Posterior cingulate gyrus (tissue), 11 donors: ENCODE measurements around the gene AFAP1L2.

Experiments
- DNase-seq, 10 donors: peaks; one replicate each; pipeline versions ENCODE4 v3.0.0 to v3.0.0-alpha.2; 2020 to 2021; ENCODE audit warnings: mixed read lengths in 3 of 10
- intact Hi-C: fragments of 100-400 bp; cut with DNase I; formaldehyde crosslinking; loops from one replicate; pipeline ENCODE4 v1.15.1; 2023

Gene AFAP1L2, protein sequence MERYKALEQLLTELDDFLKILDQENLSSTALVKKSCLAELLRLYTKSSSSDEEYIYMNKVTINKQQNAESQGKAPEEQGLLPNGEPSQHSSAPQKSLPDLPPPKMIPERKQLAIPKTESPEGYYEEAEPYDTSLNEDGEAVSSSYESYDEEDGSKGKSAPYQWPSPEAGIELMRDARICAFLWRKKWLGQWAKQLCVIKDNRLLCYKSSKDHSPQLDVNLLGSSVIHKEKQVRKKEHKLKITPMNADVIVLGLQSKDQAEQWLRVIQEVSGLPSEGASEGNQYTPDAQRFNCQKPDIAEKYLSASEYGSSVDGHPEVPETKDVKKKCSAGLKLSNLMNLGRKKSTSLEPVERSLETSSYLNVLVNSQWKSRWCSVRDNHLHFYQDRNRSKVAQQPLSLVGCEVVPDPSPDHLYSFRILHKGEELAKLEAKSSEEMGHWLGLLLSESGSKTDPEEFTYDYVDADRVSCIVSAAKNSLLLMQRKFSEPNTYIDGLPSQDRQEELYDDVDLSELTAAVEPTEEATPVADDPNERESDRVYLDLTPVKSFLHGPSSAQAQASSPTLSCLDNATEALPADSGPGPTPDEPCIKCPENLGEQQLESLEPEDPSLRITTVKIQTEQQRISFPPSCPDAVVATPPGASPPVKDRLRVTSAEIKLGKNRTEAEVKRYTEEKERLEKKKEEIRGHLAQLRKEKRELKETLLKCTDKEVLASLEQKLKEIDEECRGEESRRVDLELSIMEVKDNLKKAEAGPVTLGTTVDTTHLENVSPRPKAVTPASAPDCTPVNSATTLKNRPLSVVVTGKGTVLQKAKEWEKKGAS

DNA sequence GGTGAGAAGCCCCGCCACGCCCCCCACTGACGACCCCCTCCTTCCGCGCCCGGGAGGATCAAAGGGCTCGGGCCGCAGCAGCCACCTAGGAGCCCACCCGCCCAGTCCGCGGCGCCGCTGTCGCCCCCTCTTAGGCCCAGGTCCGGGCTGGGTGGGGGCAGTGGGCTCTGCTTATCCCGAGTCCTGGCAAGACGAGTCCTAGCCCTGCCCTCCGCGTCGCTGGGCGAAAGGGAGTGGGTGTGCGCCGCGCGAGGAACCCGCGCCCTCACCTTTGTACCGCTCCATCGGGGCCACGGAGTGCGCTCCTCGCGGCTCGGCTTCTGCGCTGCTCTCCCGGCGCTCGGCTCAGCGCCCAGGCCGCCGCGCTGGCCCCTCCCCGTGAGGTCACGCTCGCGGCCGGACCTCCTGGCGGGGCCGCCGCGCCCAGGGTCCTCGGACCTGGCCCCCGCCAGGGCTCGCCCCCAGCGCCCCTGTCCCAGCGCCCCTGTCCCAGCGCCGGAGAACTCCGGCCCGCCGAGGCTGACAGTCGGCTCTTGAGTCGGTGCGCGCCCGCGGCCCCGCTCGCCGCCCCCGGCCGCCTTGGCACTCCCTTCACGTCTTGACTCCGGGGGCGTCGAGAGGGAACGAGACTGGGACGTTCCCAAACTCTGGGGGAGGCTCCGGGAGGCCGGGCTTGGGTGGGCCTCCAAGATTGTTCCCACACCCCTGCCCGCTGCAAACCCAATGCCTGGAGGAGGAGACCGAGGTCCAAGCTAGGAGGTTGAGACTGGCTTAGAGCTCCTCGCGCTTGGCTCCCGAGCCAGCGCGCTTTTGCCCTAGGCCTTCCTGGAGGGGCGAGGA lies at the start of gene AFAP1L2:
Gene AFAP1L2, minus strand, starts transcription at position 332 of the 840 bp plus-strand sequence. Its CDS starts 47 bp downstream, at position 285.
- DNase-seq = peak in 1 of 10 donors; percentile 86

DNA sequence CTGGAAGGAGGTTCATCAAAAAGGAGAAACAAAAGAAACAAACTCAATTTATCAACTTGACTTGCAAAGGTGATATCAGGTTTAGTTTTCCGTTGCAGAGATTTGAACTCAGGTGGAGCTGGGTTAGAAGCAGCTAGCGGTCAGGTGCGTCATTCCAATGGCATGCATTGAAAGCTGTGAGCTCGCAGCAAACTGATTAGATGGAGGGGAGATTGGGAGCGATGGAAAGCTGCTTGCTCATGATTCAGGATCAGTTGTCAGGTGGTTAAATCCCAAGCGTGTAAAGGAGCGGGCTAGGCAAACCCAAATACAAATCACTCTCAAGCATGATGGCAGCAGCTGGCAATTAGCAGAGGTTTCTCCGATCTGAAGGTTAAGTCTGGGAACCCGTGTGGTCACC lies 49.3 kb upstream of the AFAP1L2 start:
- no peak for DNase-seq
- intact Hi-C loops = no loop called here

More for the DNA sequence above, at the start of gene AFAP1L2:
- intact Hi-C loops = no loop called here

DNA sequence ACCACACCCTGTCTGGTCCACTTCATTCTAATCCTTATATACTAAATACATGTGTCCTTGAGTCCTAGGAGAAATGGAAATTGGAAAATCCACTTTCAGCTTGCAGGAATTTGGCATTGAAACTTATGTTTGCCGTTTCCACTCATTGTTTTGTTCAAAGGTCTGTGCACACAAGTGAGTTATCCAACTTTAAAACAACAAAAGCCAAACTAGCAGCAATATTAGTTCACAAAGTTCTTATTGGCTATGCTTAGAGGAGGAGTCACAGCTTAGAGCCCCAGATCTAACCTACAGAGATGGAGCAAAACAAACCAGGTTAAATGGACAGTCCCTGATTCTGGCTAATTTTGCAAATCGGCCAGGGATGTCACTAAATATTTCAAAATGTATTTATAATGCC lies 44.6 kb upstream of the AFAP1L2 start:
- no peak for DNase-seq
- intact Hi-C loops = no loop called here

DNA sequence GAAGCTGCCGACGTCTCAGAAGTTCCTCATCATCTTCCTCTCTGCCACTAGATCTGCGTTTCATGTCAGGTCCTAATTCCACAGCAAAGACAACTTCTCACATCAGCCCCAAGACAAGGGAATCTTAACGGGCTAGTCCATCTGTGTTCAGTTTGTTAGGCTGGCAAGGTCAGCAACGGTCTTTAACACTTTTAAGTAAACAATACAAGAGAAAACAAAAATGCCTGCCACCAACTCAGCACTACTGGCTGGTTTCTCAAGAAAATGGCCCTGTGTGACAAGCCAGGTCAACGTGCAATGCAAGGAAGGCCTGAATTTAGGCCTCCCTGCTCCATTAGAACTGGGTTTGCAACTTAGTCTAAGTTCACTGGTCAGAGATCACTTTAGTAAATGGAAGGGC lies 41.0 kb upstream of the AFAP1L2 start:
- intact Hi-C loops = no loop called here
- DNase-seq = no peak

DNA sequence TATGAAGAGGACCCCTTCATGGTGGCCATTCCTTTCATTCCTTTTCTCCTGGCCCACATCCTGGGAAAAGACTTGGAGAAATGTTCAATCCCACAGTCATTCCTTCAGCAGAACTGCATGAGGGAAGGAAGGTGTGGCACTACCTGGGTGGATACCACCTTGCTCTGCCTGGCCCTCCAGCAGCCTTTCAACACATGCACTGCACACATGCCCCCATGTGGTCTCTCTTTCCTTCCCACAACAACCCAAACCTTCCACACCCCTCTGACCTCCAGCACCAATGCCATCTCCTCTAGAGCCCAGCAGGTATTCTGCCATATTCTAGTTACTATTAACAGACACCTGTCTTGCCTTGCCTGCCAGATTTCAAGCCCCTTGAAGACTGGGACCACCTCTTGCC lies 40.5 kb upstream of the AFAP1L2 start:
- DNase-seq = no peak
- intact Hi-C loops = no loop called here

DNA sequence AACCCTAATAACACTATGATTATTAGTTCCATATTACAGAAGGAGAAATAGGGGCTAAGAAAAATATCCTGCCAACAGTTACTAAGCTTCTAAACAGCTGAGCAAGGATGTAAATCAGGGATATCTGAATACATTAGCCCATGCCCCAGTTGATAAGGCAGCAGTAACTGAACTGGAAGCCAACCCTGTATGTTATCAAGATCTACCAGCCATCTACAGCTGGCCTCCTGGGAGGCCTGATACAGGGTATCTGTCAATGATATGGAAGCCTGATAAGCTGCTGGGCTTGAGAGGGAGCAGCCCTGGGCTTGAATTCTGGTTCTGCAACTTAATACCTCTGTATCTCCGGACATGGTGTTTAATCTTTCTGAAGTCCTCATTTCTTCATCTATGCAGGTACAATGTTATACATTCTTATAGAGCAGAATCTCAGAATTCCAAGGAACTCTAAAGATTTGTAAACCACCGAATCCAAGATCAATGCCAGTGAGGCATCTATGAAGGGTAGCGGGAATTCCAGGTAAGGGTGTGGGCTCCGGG lies 37.9 kb upstream of the AFAP1L2 start:
- intact Hi-C loops = no loop called here
- no peak for DNase-seq

DNA sequence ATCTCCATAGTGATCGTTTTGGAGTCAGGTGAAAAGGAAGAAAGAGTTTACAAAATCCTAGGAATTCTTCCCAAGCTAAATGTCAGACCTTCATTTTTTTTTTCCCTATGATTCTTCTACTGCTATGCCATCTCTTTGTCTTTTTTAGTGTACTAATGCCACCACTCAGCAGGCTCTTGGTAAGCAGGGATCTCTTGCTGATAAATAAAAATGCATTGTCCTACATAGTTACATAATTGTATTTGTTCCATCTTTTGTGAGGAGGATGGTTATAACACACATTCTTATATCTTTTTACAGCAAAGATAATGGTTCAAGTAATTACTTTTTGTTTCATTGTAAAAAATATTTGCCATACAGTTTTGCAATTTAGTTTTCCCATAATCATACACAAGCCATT lies 36.8 kb upstream of the AFAP1L2 start:
- no peak for DNase-seq
- intact Hi-C loops = no loop called here

DNA sequence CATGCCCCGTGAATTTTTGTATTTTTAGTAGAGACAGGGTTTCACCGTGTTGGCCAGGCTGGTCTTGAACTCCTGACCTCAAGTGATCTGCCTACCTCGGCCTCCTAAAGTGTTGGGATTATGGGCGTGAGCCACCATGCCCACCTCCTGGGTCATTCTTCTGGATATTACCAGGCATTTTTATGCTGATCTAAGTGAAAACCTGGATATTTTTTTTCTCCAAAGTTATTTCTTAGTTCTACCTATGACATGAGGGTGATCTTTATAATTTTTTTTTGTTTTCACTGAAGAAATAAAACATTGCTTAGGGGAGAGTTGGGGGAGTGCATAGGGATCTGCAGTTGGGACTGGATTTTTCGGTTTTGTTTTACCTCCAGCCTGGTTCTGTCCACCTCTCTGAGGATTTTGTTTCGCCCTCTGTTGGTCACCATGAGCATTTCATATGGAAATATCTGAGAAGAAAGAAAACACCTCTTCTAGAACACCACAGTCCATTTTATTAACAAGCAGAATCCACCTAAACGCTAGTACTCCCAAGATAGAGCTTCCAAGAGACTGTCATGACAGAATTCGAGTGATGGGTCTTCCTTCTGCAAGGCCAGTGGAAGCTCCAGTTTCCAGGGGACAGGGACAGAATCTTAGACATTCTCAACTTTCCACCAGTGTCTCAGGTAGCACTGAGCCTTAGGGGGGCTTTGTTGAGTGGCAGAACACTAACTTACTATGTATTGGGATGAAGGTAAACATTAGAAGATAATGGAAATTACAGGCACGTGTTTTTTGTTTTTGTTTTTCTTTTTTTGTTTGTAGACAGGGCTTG lies 33.4 kb upstream of the AFAP1L2 start:
- intact Hi-C loops = loop anchor here (5.0 kb wide), 1 partner anchor 140 kb away; no protein-coding TSS in a partner anchor
- DNase-seq = no peak

DNA sequence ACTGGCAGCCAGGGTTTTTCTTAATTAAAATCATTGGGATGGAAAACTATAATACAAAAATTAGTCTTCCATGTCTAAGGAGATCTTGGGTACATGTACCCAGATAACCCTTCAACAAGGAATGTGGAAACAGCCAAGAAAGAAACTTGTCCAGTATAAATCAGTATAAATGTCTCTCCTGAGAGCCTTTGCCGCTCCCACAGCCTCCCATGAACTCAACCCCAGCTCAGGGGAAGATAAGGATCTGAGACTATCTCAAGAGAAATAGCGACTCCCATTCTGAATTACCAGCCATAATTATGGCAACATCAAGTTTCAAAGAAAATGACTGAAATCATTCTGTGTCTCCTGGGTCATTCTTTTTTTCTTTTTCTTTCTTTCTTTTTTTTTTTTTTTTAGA lies 32.6 kb upstream of the AFAP1L2 start:
- no peak for DNase-seq
- intact Hi-C loops = loop anchor here (5.0 kb wide), 1 partner anchor 140 kb away; no protein-coding TSS in a partner anchor

DNA sequence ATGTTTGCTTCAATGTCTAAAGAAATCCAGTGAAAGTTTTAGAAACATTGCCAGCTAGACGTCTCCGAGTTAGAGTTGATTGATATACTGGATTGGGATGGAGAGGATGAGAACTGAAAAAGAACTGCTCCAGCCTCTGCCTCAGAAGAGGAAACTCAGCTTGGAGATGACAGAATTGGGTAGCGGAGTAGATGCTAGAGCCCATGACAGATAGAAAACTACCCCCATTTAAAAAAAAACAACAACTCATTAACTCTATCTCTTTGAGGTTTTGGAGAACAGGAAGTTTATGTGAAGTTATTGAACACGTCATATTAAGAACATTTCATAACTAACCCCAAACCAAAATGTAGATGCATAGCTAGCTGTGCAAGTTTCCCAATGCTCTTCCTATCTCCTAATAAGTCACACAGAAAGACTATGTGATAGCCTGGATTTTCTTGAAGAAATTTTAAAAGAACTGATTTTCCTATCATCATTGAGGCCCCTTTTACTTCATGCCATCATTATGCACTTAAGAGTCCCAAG lies 28.3 kb upstream of the AFAP1L2 start:
- DNase-seq = no peak
- intact Hi-C loops = no loop called here

DNA sequence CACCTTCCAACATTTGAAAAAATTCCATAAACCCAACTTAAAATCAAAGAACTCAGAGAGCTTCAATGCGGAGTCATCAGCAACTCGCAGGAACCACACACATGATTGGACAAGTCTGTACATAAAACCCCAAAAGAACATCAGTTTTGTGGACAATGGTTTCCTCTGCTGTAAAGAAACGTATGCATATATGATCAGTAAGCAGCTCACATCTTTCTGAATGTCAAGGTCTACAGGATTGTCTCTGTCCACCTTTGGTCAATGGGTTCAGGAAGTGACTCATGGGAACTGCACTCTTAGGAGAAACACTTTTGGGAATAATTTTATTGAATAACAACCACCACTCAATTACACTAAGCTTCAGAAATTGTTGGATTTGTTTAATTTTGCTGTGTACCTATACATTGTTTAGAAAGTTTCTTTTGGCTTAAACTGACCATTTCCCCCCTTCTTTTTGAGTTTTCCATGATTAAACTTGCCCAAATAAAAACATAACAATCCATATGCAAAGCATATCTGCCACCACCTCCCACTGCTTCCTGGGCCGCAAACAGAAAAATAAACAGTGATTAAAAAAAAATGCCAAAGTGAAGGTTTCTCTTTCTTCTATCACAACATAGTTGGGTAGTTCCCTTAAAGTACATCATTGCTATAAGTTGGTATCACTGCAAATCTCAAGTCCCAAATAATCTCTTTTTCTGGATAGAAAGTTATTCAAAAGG lies 27.3 kb upstream of the AFAP1L2 start:
- intact Hi-C loops = no loop called here
- no peak for DNase-seq

DNA sequence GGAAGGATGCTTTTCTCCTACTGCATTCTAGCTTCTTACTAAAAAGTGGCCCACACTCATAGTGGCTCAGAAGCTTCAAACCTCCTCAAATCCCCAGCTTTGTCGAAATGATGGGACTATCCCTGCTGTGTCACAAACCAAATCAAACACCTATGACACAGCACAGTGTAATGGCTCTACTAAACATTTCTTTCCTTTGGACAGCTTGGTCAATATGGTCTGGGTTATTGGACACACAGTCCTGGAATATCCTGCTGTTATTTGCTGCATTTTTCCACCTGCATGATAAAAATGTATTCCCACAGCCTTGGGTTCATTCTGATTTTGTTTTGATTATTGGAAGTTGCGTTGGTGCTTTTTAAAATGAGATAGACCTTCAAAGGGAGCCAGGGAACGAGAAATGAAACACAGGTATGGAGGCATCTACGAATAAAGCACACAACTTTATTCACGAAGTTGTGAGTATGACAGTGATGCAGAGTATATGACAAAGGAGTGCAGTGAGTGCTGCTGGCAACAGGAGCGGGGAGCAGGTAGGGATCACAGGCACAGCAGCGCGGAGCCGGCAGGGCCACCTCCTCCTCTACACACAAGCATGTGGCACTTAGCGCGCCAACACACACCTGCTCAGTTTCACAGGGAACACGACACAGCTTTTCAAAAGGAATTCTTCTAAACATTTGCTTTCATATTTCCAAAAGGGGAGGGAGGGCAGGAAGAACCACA lies 26.5 kb upstream of the AFAP1L2 start:
- intact Hi-C loops = no loop called here
- DNase-seq = no peak

DNA sequence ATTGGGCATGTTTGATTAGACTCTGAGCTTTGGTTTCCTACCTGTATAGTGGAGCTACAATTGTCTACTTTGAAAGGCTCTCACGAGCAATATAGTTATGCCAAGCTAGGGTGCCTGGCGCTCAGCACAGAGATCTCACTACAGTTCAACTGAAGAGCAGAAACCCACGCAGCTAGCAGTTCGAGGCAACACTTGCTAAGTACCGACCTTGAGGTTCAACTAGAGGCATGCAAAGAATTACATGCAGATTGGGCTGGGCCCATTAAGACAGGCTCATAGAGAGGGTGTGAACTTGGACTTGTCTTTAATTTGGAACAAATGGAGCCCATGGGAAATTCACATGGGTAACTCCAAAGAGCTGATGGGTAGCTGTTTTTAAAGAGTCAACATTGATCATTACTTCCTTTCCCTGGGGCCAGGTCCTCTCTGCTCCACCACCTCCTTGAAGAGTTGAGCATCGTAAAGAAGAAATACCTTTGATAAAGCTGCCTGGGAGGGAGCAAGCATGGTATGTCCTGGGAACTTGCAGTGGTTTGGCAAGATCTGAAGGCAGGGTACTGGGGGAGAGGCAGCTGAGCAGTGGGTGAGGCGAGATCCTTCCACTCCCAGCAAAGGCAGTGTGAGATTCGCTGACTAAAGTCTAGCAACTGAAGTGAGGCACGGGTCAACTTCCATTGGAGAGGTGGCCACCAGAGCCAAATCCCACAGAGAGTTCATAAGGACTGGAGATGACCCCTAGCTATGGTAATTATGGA lies 25.5 kb upstream of the AFAP1L2 start:
- no peak for DNase-seq
- intact Hi-C loops = no loop called here

DNA sequence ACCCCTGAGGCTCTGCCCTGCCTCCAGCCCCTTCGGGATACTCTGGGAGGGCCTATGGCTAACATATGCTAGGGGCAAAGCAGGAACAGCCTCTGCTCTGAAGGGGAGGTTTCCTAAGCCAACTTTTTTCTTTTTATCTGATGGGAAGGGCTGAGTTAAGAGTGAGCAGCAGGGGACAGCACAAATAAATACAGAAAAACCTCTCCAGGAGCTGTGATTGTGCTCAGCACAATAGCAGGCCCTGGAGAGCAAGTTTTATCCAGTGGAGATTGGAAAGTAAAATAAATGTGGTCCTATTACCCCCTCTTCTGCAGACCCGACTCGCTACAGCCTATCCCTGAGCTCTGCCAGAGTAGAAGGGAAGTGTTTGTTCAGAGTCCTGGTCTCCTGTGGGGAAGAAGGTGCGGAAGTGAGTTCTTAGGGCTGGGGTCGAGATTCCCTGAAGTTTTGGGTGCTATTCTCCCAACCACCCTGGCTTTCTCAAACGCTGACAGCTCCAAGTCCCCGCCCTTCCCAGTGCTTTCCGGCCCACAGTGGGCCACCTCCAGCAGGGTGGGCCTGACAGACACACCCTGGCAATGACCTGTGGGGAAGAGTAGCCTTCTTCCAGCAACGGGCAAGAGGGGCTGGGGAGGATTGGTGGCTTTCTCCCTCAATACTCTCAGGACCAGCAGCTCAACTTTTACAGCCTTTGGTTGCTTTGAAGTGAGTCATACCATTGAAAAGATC lies 23.0 kb upstream of the AFAP1L2 start:
- DNase-seq = no peak
- intact Hi-C loops = no loop called here

DNA sequence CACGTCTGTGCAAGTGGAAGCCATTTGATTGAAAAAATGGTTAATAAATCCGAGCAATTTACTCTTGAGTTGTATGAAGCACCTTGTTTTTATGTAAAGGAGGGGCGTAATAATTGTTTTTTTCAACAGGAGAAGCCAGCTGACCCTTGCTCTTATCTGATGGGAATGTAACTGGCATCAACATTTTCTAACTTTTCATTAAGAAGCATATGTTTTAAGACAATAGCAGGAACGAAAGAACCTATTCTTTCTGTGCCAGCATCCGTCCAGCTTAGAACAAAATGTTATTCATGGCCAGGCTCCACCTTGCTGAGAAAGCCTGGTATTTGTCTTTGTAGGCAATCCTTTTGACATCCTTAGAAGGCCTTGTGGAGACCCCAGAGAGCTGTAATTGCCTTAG lies 22.2 kb upstream of the AFAP1L2 start:
- no peak for DNase-seq
- intact Hi-C loops = no loop called here

DNA sequence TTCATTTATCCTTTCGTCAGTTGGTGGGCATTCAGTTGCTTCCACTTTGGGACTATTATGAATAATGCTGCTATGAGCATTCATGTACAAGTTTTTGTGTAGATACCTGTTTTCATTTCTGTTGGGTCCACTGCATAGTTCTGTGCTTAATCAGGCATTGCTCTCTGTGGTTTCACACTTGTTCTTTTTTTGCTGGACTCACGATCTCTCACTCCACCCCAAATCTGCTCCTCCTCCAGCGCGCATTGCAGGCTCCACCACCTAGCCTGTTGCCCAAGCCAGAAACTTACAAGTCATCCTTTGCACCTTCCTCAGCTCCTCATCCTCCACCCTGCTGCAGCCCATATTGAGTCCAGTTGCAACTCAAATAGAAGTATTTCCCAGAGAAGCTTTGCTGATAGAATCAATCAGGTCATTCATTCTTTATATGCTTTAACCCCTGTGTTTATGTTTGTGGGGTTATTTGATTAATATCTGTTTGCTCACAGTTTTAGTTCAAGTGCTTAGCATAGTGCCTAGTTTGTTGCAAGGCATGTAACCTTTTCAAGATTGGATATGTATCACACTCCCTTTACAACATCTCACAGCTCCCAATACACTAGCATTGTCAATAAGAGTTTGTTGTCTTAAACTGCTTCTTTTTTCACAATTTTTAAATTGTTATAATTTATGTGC lies 16.6 kb upstream of the AFAP1L2 start:
- no peak for DNase-seq
- intact Hi-C loops = no loop called here
